HEK293T (cell line): ENCODE measurements around the gene STX1B.

Experiments
- SP1 ChIP-seq: fragments of 450-650 bp; IDR thresholded peaks from 2 replicates; pipeline ENCODE4 v1.6.1; 2017
- ZNF384 ChIP-seq: fragments of 450-650 bp; IDR thresholded peaks from 2 replicates; pipeline ENCODE4 v1.6.1; 2016

- TF ChIP-seq SP1 (no peak), ZNF384 (no peak)
These were observed 22.8 kb downstream of the STX1B start for GRCh38 chr16:30987581-30988190.
